PC-9 (cell line): Measurements from ENCODE around the gene SCAMP3. TPM values are rescaled to one million over a fixed set of nuclear protein-coding genes. Genes with fewer than 3 reads are reported as not detected.

ENCODE experiments used
- BruUV-seq: library from RNA; stranded (reverse); fragments of 400-500 nt; replicated peaks from 2 replicates; lab custom pipeline; 2021; lab: Mats Ljungman, UMichigan
- CTCF ChIA-PET: fragments of 300-600 bp; sonication (Branson Sonifier 250); formaldehyde crosslinking; loops from one replicate; lab custom pipeline; 2022; ENCODE audit warnings: antibody characterized with exemption; lab: Charles Lee
- POLR2A ChIA-PET: fragments of 300-600 bp; sonication (Branson Sonifier 250); formaldehyde crosslinking; loops from one replicate; lab custom pipeline; 2022; ENCODE audit warnings: antibody characterized with exemption; ENCODE audit not compliant: unreplicated experiment; lab: Charles Lee
- DNase-seq, 2 experiments: peaks; one replicate each; pipeline versions ENCODE4 v3.0.0 to v3.0.0-alpha.2; 2015 to 2022; ENCODE audit warnings: mixed read lengths in 1 of 2
- H2AFZ ChIP-seq: fragments of 200-600 bp; sonication (generic); 2 replicates; pipeline ENCODE4 v1.8.1; 2017; ENCODE audit warnings: antibody characterized with exemption
- H3F3A ChIP-seq: fragments of 200-600 bp; sonication (generic); 2 replicates; pipeline ENCODE4 v1.8.1; 2017; ENCODE audit warnings: antibody characterized with exemption, mild to moderate bottlenecking, low read depth; ENCODE audit not compliant: insufficient read depth
- H3K27ac ChIP-seq: fragments of 200-600 bp; sonication (generic); 2 replicates; pipeline ENCODE4 v1.6.1; 2016; ENCODE audit warnings: mixed run types
- H3K27me3 ChIP-seq: fragments of 200-600 bp; sonication (generic); 2 replicates; pipeline ENCODE4 v1.6.1; 2016; ENCODE audit warnings: low read depth, mixed run types; ENCODE audit not compliant: insufficient read depth
- H3K36me3 ChIP-seq: fragments of 200-600 bp; sonication (generic); 2 replicates; pipeline ENCODE4 v1.6.1; 2016; ENCODE audit warnings: low read depth, mixed run types
- H3K4me1 ChIP-seq: fragments of 200-600 bp; sonication (generic); replicated peaks from 2 replicates; pipeline ENCODE4 v1.6.1; 2016; ENCODE audit warnings: mixed run types; ENCODE audit not compliant: insufficient read depth
- H3K4me2 ChIP-seq: fragments of 200-600 bp; sonication (generic); 2 replicates; pipeline ENCODE4 v1.6.1; 2017; ENCODE audit warnings: mixed run types
- H3K4me3 ChIP-seq: fragments of 200-600 bp; sonication (generic); 2 replicates; pipeline ENCODE4 v1.6.1; 2016; ENCODE audit warnings: mixed run types
- H3K79me2 ChIP-seq: fragments of 200-600 bp; sonication (generic); 2 replicates; pipeline ENCODE4 v1.6.1; 2017; ENCODE audit warnings: low read depth, mixed run types
- H3K9me2 ChIP-seq: fragments of 200-600 bp; sonication (generic); 2 replicates; pipeline ENCODE4 v1.8.1; 2017; ENCODE audit warnings: mild to moderate bottlenecking; ENCODE audit not compliant: insufficient read depth
- H3K9me3 ChIP-seq: fragments of 200-600 bp; sonication (generic); 2 replicates; pipeline ENCODE4 v1.8.1; 2016; ENCODE audit warnings: low read depth; ENCODE audit not compliant: insufficient read depth
- H4K20me1 ChIP-seq: fragments of 200-600 bp; sonication (generic); 2 replicates; pipeline ENCODE4 v1.8.1; 2017; ENCODE audit not compliant: insufficient read depth
- EZH2 ChIP-seq: fragments of 200-600 bp; sonication (generic); IDR thresholded peaks from 2 replicates; pipeline ENCODE4 v1.8.0; 2017; ENCODE audit warnings: antibody characterized with exemption, low read depth
- intact Hi-C: fragments of 100-400 bp; cut with micrococcal nuclease; formaldehyde crosslinking; loops from one replicate; pipeline ENCODE4 v1.10.0; 2022; ENCODE audit not compliant: unreplicated experiment
- total RNA-seq: library from RNA; stranded (reverse); gene quantifications from 2 replicates; pipeline ENCODE4 v1.2.3, GENCODE V29; 2021
- TF ChIP-seq, protein P1 (sequence below): fragments of 200-600 bp; sonication (generic); conservative IDR thresholded peaks from 2 replicates; pipeline ENCODE4 v1.6.1; 2017; ENCODE audit warnings: mixed run types, antibody characterized with exemption, mild to moderate bottlenecking, moderate library complexity

The SCAMP3 gene
- total RNA-seq, 1 experiment from 2014 or later = 64.1 TPM

DNA sequence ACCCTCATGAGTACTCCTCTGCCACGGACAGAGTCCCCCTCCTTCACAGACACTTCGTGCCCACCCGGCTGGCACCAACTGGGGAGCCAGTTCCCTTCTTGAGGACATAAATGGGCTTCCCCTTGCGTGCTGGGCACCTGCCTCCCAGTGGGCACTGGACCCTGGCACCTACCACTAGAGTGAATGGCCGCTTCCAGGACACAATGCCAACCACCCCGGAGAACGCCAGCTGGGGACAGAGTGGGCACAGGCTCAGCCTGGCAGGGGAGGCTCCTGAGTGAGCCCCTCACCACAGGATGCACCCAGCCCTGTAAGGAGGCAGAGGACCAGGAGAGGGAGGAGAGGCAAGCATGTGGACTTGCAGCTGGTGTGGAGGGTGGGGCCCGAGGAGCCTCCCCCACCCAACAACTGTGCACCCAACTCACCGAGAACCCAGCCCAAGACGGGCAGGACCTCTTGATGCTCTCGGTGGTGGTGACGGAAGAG, 7.9 kb downstream of the SCAMP3 start:
- DNase-seq = no peak
- H3K4me3 ChIP-seq = peak overlapping the region; percentile 81
- no peaks in the 10 kb centered on the region for H3K9me2 ChIP-seq
- no peak for TF ChIP-seq EZH2
- peaks cover 13% of the 10 kb centered on the region for H3K4me1 ChIP-seq
- no peaks in the 10 kb centered on the region for H3K9me3 ChIP-seq
- no peaks in the 10 kb centered on the region for H3K27me3 ChIP-seq
- peak overlapping the region; percentile 97 for H3K4me2 ChIP-seq
- H3K36me3 ChIP-seq = 0 out of 2 replicates have a peak, but pooled peaks cover 5% of the 10 kb centered on the region
- H3K79me2 ChIP-seq = peaks cover 11% of the 10 kb centered on the region
- no peak overlapping the region for H3K27ac ChIP-seq
- intact Hi-C loops = loop anchor here (10.0 kb wide), 1 partner anchor 251 kb away; no protein-coding TSS in a partner anchor
- ChIA-PET POLR2A (no interaction called here), CTCF (interaction anchor here (0.7 kb wide), 1 partner anchor 63 kb away, joined by 5 read pairs; no protein-coding TSS in a partner anchor)
- H3F3A ChIP-seq = peaks cover 28% of the 10 kb centered on the region
- no TSS peak for BruUV-seq
- no peaks in the 10 kb centered on the region for H4K20me1 ChIP-seq
- no peak overlapping the region; the same call in 1 of the 2 replicates for H2AFZ ChIP-seq

DNA sequence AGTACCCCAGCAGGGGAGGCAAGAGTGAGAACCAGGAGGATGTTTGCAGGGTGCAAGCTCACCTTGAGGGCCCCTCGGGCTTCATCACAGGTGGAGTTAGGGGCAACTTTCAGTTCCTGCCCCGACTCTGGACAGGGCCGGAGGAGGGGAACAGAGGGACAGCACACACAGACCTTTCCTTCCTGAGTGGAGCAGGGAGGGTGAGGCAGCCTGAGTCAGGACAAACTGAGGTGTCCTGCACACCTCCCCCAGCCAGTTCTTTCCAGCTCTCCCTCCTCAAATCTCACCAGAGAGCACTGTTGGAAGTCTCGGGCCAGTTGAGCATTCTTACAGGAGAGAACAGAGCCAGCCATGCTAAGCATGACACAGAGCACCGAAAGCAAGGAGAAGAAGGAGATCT, 8.4 kb downstream of the SCAMP3 start:
- Histone ChIP-seq H3K9me3 (no peaks in the 10 kb centered on the region), H3F3A (peaks cover 31% of the 10 kb centered on the region), H3K4me2 (peak overlapping the region; percentile 97), H3K4me3 (peak overlapping the region; percentile 81; the same call in 1 of the 2 replicates), H3K27ac (no peak overlapping the region), H3K27me3 (no peaks in the 10 kb centered on the region), H2AFZ (no peak overlapping the region), H3K79me2 (peaks cover 11% of the 10 kb centered on the region), H3K9me2 (no peaks in the 10 kb centered on the region), H3K36me3 (0 out of 2 replicates have a peak, but pooled peaks cover 5% of the 10 kb centered on the region), H4K20me1 (no peaks in the 10 kb centered on the region), H3K4me1 (peaks cover 13% of the 10 kb centered on the region)
- ChIA-PET POLR2A (no interaction called here), CTCF (no interaction called here)
- DNase-seq = no peak
- intact Hi-C loops = loop anchor here (10.0 kb wide), 1 partner anchor 251 kb away; no protein-coding TSS in a partner anchor
- no TSS peak for BruUV-seq
- TF ChIP-seq, protein P1, sequence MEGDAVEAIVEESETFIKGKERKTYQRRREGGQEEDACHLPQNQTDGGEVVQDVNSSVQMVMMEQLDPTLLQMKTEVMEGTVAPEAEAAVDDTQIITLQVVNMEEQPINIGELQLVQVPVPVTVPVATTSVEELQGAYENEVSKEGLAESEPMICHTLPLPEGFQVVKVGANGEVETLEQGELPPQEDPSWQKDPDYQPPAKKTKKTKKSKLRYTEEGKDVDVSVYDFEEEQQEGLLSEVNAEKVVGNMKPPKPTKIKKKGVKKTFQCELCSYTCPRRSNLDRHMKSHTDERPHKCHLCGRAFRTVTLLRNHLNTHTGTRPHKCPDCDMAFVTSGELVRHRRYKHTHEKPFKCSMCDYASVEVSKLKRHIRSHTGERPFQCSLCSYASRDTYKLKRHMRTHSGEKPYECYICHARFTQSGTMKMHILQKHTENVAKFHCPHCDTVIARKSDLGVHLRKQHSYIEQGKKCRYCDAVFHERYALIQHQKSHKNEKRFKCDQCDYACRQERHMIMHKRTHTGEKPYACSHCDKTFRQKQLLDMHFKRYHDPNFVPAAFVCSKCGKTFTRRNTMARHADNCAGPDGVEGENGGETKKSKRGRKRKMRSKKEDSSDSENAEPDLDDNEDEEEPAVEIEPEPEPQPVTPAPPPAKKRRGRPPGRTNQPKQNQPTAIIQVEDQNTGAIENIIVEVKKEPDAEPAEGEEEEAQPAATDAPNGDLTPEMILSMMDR = no peak
- no peak for TF ChIP-seq EZH2

DNA sequence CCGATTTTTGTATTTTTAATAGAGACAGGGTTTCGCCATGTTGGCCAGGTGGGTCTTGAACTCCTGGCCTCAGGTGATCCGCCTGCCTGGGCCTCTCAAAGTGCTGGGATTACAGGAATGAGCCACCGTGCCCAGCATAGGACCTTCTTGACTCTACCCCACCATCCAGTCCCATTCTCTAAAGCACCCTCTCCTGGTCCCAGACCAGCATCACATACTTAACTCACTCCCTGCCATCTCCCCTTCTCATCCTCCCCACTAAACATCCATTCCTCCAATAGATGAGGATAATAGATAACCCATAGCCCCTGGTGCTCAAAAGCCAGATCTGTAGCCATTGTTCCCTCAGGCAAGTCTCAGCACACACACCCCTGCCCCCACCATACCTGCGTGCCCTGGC, 9.0 kb downstream of the SCAMP3 start:
- Histone ChIP-seq H3K27ac (no peak overlapping the region), H3K79me2 (peaks cover 11% of the 10 kb centered on the region), H3K4me2 (peak overlapping the region; percentile 97; the same call in 1 of the 2 replicates), H3K4me1 (peaks cover 13% of the 10 kb centered on the region), H4K20me1 (no peaks in the 10 kb centered on the region), H2AFZ (no peak overlapping the region), H3K27me3 (no peaks in the 10 kb centered on the region), H3K9me2 (no peaks in the 10 kb centered on the region), H3F3A (peaks cover 31% of the 10 kb centered on the region), H3K9me3 (no peaks in the 10 kb centered on the region), H3K36me3 (no peaks in the 10 kb centered on the region), H3K4me3 (no peak overlapping the region)
- CTCF ChIA-PET = no interaction called here
- POLR2A ChIA-PET = no interaction called here
- DNase-seq = no peak
- intact Hi-C loops = loop anchor here (10.0 kb wide), 1 partner anchor 252 kb away; no protein-coding TSS in a partner anchor
- TF ChIP-seq, protein P1 = no peak
- TF ChIP-seq EZH2 = no peak
- no TSS peak for BruUV-seq
